Right kidney (tissue), 1 donor: ENCODE measurements around the gene JPH2.

Source experiments
- DNase-seq: peaks from one replicate; pipeline ENCODE4 v3.0.0-alpha.2; 2016

Gene JPH2

DNA sequence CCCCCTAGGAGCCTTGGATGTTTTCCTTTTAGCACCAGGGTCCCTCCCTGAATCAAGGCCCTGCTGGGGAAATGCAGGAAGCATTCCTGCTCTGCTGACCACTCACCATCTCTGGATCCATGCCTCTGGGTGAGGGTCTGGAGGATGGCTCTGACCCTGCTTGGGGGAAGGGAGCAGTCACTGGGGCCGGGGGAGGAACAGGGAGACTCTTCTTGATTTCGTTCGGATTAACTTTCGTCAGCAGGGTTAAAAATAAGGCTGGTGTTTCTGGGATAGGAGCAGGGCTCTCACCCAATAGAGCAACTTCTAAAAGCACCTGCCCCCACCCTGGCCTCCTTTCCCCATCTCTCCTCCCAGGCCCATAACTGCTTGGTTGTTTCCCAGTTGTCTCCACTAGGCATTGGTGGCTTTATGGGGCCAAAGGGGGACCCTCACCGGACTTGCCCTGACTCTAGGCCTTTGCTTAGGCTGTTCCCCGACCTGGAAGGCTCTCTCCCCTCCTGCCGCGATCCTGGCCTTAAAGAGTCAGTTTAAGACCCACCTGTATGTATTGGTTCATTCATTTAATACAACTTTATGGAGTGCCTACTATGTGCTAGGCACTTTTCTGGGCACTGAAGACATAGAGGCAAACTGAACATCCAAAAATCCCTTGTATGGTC is 63.0 kb downstream of the JPH2 start:
- no peak for DNase-seq

DNA sequence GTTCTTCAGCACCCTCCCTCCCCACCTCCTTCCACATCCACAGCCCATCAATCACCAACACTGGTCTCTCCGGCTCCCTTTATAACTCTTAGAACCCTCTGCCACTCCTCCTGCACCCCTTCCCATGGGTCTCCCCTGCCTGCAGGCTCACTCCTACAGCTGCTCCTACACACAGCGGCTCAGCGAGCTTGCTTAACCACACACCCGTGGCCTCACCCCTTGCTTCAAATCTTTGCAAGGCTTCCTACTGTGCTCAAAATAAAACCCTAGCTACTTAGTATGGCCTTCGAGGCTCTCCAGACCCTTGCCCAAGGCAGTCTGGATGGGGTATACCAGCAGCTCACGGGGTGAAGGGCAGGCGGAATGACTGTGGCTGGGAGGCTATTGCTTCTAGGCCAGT is 63.7 kb downstream of the JPH2 start:
- DNase-seq, result no peak

DNA sequence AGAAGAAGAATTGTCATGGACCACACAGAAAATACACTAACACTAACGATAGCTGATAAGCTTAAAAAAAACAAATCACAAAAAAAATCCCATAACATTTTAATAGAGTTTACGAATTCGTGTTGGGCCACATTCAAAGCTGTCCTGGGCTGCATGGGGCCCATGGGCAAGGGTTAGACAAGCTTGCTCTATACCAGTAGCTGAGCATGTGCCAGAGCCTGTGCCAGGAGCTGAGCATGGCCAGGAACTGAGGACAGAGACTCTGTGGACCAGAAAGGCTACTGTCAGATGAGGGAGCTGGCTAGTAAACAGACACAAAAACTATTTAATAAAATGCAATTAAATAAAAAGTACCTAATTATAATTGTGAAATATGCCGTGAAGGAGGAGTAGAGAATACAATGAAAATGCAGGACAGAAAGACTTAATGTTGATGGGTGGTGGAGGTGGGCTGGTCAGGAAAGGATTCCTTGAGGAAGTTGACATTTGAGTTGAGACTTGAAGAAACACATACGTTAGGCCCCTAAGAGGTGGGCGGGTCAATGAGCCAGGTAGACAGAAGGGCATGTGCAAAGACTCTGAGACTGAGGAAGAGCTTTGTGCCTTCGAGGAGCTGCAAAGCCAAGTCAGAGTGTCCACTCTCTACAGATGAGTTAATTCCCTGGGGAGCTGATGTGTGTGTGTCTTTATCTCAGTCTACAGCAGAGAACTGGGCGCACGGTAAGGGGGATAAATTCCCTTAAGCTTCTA is 66.1 kb downstream of the JPH2 start:
- no peak for DNase-seq

DNA sequence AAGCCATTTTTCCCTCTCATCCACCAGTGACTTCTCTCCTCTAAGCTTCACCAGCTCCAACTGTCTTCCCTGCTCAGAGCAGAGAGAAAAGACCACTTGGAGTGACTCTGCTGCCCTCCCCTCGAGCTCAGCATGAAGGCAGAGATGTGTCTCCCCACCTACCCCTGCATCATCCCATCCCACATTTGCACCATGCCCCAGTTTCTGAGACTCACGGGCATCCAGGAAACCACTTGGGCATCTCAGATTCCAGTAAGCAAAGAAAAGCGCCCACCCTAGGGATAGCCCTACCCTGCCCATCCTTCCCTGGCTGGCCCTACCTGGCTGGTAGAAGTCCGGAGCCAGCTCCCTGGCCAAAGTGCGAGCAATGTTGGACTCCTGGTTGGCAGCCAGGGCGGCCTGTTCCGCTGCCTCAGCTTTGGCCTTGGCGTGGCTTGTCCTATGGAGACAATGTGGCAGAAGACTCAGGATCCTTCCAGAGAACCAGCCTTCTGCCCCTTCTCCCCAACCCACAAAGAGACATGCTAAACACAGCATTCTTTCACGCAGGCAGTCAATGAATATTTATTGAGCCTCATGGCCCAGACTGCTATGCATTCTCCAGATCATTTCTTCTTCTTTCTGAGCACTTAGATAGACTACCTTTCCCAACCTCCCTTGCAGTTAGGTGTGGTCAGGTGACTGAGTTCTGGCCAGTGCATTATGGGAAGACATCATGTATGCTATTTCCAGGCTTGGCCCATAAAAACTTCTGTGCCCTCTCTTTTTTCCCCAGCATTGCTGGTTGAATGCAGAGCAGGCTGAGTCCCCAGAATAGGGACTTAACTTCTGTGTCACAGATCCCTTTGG is 68.6 kb downstream of the JPH2 start:
- no peak for DNase-seq

DNA sequence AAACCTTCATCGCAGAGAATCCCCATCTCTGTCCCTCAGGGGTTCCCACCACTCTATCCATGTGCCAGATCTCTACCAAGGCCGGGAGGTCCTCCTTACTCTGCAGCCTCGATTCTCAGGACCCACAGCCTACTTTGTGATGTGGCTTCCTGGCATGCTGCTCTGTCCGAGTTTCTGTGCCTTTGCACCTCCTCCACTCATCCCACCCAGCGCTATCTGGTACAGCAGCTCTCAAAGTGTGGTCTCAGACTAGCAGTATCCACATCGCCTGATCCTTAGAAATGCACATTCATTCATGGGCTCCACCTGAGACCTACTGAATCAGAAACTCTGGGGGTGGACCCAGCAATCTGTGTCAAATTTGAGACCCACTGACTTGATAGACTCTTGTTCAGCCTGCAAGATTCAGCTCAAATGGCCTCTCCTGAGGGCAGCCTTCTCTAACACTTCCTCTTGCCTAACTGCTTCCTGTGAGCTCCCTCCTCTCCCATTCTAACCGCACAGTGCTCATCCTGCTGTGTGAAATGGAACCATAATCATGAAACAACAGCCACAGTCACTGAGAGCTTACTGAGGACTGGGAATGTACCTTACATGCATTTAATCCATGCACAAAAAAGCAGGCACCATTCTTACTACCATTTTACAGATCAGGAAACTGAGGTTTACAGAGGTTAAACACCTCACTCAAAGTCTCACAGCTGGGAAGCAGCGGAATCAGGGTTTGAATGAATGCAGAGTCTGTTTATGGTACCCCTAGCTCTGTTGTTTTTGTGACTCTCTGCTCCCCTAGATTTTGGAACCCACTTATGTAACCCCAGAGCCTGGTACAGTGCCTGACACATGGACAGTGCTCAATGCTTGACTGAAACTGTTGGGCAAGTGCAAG is 69.4 kb downstream of the JPH2 start:
- DNase-seq, result no peak

DNA sequence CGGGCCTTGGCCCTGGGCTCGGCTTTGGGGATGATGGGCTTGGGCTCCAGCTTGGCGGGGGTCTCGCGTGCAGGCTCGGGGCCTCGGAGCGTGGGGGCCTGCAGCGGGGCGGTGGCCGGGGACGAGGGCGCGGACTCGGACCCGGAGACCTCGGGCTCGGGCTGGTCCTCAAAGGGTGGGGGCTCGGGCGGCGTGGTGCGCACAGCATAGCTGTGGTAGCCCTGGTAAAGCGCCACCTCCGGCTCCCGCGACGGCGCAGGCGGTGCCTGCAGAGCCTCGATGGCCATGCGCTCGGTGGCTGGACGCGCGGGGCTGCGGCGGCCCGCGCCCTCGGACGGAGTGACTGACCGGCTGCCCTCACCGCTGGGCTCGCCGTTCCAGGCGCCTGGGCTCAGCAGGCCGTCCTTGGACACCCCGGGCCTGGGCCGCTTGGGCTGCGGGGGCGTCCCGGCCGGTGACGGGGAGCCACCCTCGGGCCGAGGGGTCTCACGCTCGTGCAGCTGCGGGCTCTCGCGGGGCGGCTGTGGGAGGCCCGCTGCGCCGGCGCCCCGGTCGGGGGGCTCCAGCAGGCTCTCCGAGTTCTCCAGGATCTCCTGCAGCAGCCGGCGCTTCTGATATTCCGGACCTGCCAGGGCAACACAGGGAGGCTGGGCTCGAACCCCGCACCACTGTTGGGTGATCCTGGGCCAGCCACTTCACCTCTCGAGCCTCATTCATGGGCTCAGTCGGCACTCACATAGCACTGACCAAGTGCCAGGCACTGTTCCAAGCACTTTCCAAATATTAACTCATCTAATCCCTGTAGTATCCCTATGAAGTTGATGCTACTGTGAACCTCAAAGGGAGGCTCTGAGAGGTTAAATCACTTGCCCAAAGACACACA is 71.0 kb downstream of the JPH2 start:
- DNase-seq, result peak; percentile 19

DNA sequence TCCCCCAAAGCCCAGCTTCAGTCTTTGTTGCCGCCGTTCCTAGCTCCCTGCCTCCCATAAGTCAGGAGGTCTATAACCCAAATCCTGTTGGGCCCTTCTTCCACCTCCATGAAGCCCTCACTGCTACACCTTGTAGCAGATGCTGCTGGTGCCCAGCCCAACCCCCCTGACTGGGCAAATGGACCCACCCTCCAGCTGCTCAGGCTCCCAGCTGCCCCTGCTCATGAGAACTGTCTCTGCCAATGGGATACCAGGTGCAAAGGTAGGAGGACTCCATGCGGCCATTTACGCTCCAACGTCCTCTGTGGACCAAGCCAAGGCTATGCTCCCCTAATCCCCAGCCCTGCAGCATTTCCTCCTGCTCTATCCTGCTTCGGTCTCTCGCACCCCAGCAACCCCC is 71.8 kb downstream of the JPH2 start:
- no peak for DNase-seq

DNA sequence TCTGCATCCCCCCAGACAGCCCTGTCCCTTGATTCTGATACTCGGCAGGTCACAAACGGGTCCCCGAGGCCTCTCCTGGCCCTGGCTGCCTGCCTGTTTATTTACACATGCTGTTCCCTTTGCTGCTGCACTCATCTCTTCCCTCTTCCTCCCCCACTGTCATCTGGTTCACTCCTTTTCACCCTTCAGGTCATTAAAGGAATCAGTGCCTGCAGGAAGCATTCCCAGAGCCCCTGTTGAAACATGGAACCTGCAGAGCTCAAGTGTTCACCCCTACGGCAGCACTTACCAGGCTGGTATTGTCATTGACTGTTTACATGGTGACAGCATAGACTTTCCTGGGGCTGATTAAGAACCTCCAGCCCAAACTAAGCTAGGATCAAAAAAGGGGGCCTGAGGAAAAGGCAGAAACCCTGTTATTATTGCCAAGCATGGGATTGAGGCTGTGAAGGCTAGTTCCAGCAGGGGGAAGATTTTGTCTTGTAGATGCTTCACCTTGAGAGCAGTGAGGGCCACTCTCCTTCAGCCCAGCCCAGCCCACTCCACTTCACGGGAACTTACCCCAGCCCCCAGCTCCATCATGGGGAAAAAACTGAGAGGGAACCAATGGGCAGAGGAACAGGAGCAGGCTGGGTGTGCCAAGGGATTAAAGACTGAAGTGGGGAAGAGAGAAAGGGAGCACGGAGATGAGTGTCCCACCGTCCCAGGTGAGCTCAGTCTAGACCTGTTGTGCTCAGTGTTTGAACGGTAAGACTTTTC is 73.2 kb downstream of the JPH2 start:
- DNase-seq, result peak; percentile 19

DNA sequence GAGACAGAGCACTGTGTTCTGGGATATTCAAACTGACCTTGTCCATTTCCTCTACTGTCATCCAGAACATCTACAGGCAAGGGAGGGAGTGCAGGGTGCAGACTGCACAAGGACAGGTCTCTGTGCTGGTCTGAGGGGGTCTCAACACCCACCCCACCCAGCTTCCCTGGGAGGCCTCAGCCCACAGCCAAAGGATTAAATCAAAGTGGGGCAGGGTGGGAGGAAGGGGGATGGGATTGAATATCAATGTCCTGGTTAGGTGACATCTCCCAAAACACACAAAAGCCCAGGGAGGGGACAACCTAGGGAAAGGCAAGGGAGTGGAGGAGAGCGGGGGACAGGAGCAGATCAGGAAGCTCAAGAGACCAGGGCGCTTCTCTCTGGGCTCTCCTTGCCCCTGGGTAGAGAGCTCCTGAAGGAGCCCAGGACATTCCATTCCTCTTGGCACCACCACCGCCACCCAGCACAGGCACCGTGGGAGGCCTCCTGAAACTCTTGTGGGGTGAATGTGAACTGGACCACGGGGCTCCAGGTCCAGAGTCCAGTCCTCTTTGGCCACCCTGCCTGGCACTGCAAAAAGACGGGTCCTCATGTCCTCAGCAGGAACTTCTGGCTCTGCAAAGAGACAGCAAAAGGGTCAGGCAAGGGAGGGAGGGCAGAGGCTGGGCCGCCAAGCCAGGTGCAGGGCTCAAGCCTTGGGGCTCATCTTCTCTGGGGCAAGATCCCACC is 73.9 kb downstream of the JPH2 start:
- DNase-seq, result peak; percentile 10

DNA sequence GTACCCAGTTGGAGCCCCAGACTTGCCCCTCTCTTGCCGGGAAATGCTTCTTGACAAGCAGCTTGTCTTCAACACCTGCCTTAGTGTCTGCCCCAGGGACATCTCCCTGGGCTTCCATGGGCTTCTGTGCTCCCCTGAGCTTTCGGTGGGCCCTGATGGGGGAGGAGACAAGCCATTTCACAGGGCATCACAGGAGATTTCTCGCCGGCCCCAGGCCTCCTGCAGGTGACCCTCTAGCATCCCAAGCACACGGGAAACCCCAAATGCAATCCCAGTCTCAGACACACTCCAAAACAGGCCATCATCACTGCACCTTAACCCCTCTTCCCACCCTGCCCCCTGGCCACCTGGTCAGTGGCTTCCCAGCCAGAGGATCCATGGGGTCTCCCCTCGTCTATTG is 74.5 kb downstream of the JPH2 start:
- DNase-seq, result no peak

DNA sequence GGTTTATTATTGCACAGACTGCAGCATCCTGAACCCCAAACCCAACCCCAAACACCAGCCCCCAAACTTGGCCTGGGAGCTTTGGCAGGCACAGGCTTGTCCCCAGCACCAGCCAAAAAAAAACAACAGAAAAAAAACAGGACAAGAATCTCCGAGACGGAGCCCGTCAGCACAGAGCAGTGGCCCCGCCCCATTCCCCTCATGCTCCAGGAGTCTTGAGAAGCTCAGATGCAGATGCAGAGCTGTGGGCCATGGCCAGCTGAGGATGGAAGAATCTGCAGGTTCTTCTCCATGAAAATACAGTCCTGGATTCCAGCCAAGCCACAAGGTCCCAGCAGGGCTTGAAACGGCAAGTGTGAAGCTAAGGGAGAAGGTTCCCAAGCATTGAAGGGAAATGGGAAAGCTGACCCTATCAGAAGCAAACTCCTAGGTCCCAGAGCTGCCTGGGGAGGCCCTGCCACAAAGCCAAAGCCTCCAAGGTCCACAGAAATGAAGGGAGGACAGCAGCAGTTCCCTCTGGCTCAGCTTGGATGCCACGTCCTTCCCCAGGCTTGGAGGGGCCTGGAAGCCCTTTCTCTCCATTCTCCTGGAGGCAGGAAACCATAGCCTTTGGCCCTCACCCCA is 75.2 kb downstream of the JPH2 start:
- no peak for DNase-seq

DNA sequence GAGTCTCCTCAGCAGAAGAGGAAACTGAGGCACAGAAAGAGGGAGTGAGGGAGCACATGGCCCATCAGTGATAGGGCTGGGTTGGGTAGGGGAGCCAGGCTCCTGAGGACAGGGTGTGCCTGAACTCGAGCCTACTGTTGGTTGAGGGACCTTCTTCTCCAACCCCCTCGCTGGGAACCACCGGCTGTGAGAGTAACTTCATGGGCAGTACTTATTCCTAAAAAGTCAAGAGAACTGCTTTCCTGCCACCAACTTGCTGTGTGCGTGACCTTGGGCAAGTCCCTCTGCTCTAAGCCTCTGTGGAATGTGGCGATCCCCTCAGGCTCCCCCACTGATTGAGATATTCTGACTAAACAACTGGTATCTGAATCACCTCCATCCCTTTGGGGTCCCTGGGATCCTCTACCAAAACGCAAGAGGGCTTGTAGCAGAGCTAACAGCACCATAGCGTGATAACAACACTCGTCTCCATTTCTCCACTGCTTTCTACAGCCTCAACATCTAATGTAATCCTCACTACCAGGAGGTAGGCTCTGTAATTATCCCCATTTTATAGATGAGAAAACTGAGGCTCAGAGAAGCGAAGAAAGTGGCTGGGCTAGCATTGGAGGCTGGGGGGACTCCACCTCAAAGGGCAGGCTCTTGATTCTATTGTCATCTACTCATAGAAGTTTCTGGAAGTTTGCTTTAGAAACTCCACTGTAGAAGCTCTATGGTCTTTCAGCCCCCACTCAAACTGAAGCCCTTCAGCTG is 76.0 kb downstream of the JPH2 start:
- DNase-seq, result no peak

DNA sequence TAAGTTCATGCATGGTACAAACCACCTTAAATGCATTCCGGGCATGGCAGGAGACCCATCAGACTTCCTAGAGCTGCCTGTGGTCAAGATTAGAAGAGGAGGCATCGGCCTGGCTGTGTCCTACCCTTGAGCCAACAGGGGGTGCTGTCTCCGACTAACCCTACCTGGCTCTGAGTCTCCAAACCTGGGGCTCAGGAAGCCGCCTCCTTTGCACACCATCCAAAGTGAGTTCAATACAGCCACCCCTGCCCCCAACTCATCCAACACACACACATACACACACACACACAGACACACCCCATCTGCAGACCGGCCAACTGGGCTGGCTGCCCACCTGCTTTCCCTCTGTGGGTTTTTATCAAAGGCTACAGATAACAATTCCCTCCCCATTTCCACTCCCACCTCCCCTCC is 77.0 kb downstream of the JPH2 start:
- no peak for DNase-seq

DNA sequence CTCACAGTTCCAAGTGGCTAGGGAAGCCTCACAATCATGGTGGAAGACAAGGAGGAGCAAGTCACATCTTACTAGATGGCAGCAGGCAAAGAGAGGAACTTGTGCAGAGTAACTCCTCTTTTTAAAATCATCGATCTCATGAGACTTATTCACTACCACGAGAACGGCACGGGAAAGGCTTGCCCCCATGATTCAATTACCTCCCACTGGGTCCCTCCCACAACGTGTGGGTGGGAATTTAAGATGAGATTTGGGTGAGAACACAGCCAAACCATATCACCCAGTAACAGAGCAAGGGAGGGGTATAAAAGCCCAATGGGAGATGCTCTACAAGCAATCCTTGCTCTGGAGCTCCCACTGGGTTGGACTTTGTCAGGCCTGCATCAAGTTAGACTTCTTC is 80.4 kb downstream of the JPH2 start:
- DNase-seq, result no peak

DNA sequence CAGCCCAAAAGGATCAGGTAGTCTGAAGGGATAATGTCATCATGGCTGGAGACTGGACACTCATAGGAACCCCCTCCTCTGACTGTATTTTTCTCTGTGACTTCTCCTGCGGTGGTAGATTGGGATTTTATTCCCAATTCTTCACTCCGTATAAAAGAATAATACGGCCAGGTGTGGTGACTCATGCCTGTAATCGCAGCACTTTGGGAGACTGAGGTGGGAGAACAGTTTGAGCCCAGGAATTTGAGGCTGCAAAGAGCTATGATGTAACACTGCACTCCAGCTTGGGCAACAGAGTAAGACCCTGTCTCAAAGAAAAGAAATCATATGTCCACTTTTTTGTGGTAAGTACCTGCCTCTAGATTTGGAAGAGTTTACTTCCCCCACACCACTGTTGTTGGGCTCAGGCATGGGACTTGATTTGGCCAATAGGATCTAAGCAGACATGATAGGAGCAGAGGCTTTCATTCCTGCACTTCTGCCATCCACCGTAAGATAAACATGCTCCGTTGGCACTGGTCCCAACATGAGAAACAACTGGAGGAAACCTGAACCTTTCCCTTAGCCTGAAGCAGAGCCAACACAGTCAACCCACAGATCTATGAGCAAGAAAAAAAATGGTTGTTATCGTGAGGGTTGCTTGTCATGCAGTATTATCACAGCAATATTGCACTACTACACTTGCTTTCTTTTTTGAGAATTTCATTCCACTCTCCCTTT is 82.0 kb downstream of the JPH2 start:
- DNase-seq, result no peak

DNA sequence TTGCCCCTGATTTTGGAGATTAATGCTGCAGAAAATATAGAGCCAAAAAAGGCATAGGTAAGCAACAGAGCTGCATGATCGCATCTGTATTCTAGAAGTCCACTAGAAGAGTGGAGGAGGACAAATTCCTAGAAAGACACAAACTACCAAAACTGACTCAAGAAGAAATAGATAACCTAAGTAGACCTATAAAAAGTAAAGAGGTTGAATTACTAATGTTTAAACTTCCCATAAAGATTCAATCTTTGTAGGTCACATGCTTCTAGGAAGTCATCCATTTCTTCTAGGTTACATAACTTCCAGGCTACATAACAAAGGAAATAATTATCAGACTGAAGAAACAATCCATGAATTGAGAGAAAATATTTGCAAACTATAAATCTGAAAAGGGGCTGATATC is 84.4 kb downstream of the JPH2 start:
- DNase-seq, result no peak

DNA sequence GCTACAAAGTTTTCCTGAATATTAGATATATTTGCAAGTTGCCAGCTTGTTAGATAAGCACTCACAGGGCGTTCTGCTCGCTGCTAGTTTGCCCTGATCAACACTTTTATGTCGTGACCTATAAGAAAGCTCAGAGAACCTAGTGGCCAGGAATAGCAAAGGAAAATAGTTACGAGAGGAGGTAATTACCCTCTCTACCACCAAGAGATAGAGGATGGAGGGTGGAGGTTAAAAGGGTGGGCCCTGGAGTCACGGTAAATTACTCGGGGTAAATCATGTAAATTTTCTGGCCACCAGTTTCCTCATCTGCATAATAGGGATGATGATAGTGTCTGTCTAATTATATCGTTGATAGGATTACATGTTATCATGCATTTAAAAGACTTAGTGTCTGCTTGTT is 87.2 kb downstream of the JPH2 start:
- DNase-seq, result no peak

DNA sequence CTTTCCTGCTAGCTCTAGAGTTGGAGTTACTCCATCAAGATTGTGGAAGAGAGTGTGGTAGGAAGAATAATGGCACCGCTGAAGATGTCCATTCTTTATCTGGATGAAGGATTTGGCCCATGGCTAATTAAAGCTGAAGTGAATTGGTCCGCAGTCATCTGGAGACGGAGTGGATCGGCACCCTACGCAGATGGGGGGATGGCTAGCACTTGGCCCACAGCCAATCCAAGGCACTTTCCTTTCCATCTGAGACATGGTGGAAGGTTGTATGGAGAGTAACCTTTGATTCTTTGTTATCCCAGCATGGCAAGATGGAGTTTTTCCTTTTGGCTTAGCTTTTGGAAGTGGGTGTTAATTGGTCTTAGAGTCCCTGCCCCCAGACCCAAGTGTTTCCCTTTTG is 88.3 kb downstream of the JPH2 start:
- DNase-seq, result no peak
